Right ventricle myocardium superior (tissue), 1 donor: ENCODE measurements around the gene HSPA4. TPM values are rescaled to one million over a fixed set of nuclear protein-coding genes. Genes with fewer than 3 reads are reported as not detected.

Experiments
- ATAC-seq: fragments of 200-7000 bp; cut with Tn5 transposase; one replicate; pipeline ENCODE4 v1.9.1; 2020; ENCODE audit warnings: mild to moderate bottlenecking; ENCODE audit not compliant: poor library complexity
- DNase-seq: peaks from one replicate; pipeline ENCODE4 v3.0.0-alpha.2; 2020
- intact Hi-C: fragments of 100-400 bp; cut with DNase I; formaldehyde crosslinking; loops from one replicate; pipeline ENCODE4 v1.11.2; 2022
- total RNA-seq: library from RNA; stranded (reverse); fragmentation: NEBNext Ultra II Directional; extraction: Animal tissue kit (Norgen Biotek cat#: 25700); gene quantifications from one replicate; pipeline ENCODE4 v1.2.1, GENCODE V29; 2021
- donor health status: DM: no; HTN: yes; CAD: no; lungs with severe emphysema.

HSPA4 gene
- total RNA-seq, 1 donor from 2014 or later: 68.8 TPM

- DNase-seq (no peak), ATAC-seq (no peak)
- intact Hi-C loops: no loop called here
Measured at GRCh38 chr5:133141746-133142145, 89.9 kb downstream of the HSPA4 start.

- intact Hi-C loops: no loop called here
- no peak for ATAC-seq
- DNase-seq: no peak
Measured at GRCh38 chr5:133142782-133143181, 91.0 kb downstream of the HSPA4 start.

GRCh38 chr5:133144245-133144981 lies 92.6 kb downstream of the HSPA4 start:
- ATAC-seq (no peak), DNase-seq (no peak)
- intact Hi-C loops: no loop called here

- intact Hi-C loops: no loop called here
- ATAC-seq (no peak), DNase-seq (no peak)
Measured at GRCh38 chr5:133145436-133146170, 93.8 kb downstream of the HSPA4 start.

GRCh38 chr5:133147411-133147810 lies 95.6 kb downstream of the HSPA4 start:
- DNase-seq: no peak
- intact Hi-C loops: no loop called here

GRCh38 chr5:133147815-133148567 lies 96.2 kb downstream of the HSPA4 start:
- no peak for ATAC-seq
- intact Hi-C loops: no loop called here
- no peak for DNase-seq

More at GRCh38 chr5:133147411-133147810, 95.6 kb downstream of the HSPA4 start:
- ATAC-seq: no peak

GRCh38 chr5:133149345-133149744 lies 97.5 kb downstream of the HSPA4 start:
- ATAC-seq (no peak), DNase-seq (no peak)
- intact Hi-C loops: no loop called here

- intact Hi-C loops: no loop called here
- DNase-seq (no peak), ATAC-seq (no peak)
Measured at GRCh38 chr5:133150909-133151544, 99.2 kb downstream of the HSPA4 start.

- intact Hi-C loops: no loop called here
- ATAC-seq (no peak), DNase-seq (no peak)
Measured at GRCh38 chr5:133154274-133155075, 102.7 kb downstream of the HSPA4 start.

GRCh38 chr5:133155326-133155969 lies 103.6 kb downstream of the HSPA4 start:
- DNase-seq (no peak), ATAC-seq (no peak)
- intact Hi-C loops: no loop called here

Other genes with a start within 250 kb of the HSPA4 start
- gene SOWAHA, start 238.7 kb upstream of the HSPA4 start, total RNA-seq: 0.13 TPM
- 3.6 TPM for gene SHROOM1, start 221.4 kb upstream of the HSPA4 start, total RNA-seq
- 0.16 TPM for gene GDF9, start 185.5 kb upstream of the HSPA4 start, total RNA-seq
- 1,987 TPM for gene UQCRQ, start 185.4 kb upstream of the HSPA4 start, total RNA-seq
- gene LEAP2, start 178.3 kb upstream of the HSPA4 start, total RNA-seq: 1.0 TPM
- 26.8 TPM for gene AFF4, start 88.4 kb upstream of the HSPA4 start, total RNA-seq
- gene ZCCHC10, start 25.5 kb upstream of the HSPA4 start, total RNA-seq: 14.7 TPM